Lung (tissue), 12 donors: ENCODE data around the gene MGAT3. TPM values are rescaled to one million over a fixed set of nuclear protein-coding genes. Genes with fewer than 3 reads are reported as not detected.

Experiments
- ATAC-seq: fragments of 200-7000 bp; cut with Tn5 transposase; one replicate; pipeline ENCODE4 v1.9.1; 2020; ENCODE audit warnings: moderate number of reproducible peaks; ENCODE audit not compliant: insufficient read depth, low FRiP score
- DNase-seq, 3 donors: peaks; one replicate each; pipeline ENCODE4 v3.0.0-alpha.2; 2013 to 2017
- H3K27ac ChIP-seq, 2 donors: one replicate each; pipeline ENCODE4 v1.5.1; 2013; ENCODE audit warnings: mild to moderate bottlenecking in 2 of 2, moderate library complexity in 2 of 2, control low read depth in 1 of 2, inconsistent platforms in 1 of 2, low read depth in 1 of 2, low read length in 1 of 2
- H3K27me3 ChIP-seq, 3 donors: one replicate each; pipeline ENCODE4 v1.5.1; 2013; ENCODE audit warnings: low read length in 2 of 3; ENCODE audit not compliant: control insufficient read depth in 3 of 3, insufficient read depth in 3 of 3
- H3K36me3 ChIP-seq, 4 donors: one replicate each; pipeline ENCODE4 v1.5.1; 2013; ENCODE audit warnings: low read length in 4 of 4, mild to moderate bottlenecking in 1 of 4, moderate library complexity in 1 of 4; ENCODE audit not compliant: control insufficient read depth in 4 of 4, insufficient read depth in 4 of 4
- H3K4me1 ChIP-seq, 5 donors: one replicate each; pipeline ENCODE4 v1.5.1; 2013; ENCODE audit warnings: low read length in 5 of 5, mild to moderate bottlenecking in 2 of 5, moderate library complexity in 1 of 5; ENCODE audit not compliant: control insufficient read depth in 5 of 5, insufficient read depth in 5 of 5
- H3K4me3 ChIP-seq: one replicate; pipeline ENCODE4 v1.5.1; 2013; ENCODE audit warnings: mild to moderate bottlenecking, control low read depth, moderate library complexity
- H3K9ac ChIP-seq, 2 donors: one replicate each; pipeline ENCODE4 v1.5.1; 2013; ENCODE audit warnings: low read length in 2 of 2, control low read depth in 1 of 2; ENCODE audit not compliant: insufficient read depth in 1 of 2
- H3K9me3 ChIP-seq, 4 donors: one replicate each; pipeline ENCODE4 v1.5.1; 2013; ENCODE audit warnings: low read length in 3 of 4, mild to moderate bottlenecking in 1 of 4, moderate library complexity in 1 of 4; ENCODE audit not compliant: control insufficient read depth in 4 of 4, insufficient read depth in 3 of 4
- CTCF ChIP-seq: IDR thresholded peaks from 2 replicates; pipeline ENCODE4 v1.5.1; 2012; ENCODE audit warnings: mild to moderate bottlenecking; ENCODE audit errors: control extremely low read depth, extremely low read depth
- WGBS, 2 donors: extraction: QIAGEN DNeasy Blood & Tissue Kit; methylation state at CpG; one replicate each; pipeline ENCODE4 v1.1.7; 2013; 5-methylcytosine and 5-hydroxymethylcytosine counted together
- polyA plus RNA-seq, 2 donors: library from polyadenylated mRNA; stranded (reverse); fragments of 200-250 nt; gene quantifications; one replicate each; pipeline ENCODE4 v1.2.1, GENCODE V29; 2013
- total RNA-seq, 2 donors: library from RNA; depleted of rRNA in 1 of 2; stranded (reverse); fragments of >200 nt in 1 of 2; gene quantifications; one replicate each; pipeline ENCODE4 v1.2.1, GENCODE V29; 2014 to 2021
- donor health status: control.
- donor health status: control.
- donor health status: Bipolar disorder and iron deficiency.
- donor health status: healthy.
- donor health status: DM: yes; HTN: yes; CAD: no.

The MGAT3 gene
- total and polyA plus RNA-seq, 4 donors, result 5.6 to 19.4 (median 5.9) TPM

GRCh38 chr22:39478441-39478850, 21.6 kb downstream of the MGAT3 start:
- H3K27me3 ChIP-seq, result no peaks in the 10 kb centered on the region
- no peak overlapping the region for H3K4me3 ChIP-seq
- 65 to 77% methylated on average over 9 of the region's 9 CpGs for WGBS, 2 donors
- no peak overlapping the region for H3K9ac ChIP-seq
- DNase-seq (no peak), ATAC-seq (no peak)
- peaks cover 0 to 5% (median 0%) of the 10 kb centered on the region in 4 donors for H3K36me3 ChIP-seq
- H3K9me3 ChIP-seq, result no peaks in the 10 kb centered on the region
- TF ChIP-seq CTCF, result no peak
- H3K4me1 ChIP-seq, result peaks cover 0 to 25% (median 0%) of the 10 kb centered on the region in 5 donors
- no peak overlapping the region for H3K27ac ChIP-seq

GRCh38 chr22:39479254-39479653, 22.4 kb downstream of the MGAT3 start:
- Histone ChIP-seq H3K4me1 (peaks cover 0 to 19% (median 0%) of the 10 kb centered on the region in 5 donors), H3K27ac (no peak overlapping the region), H3K9ac (no peak overlapping the region), H3K9me3 (no peaks in the 10 kb centered on the region), H3K36me3 (peaks cover 0 to 5% (median 0%) of the 10 kb centered on the region in 4 donors), H3K27me3 (no peaks in the 10 kb centered on the region), H3K4me3 (no peak overlapping the region)
- DNase-seq, result no peak
- TF ChIP-seq CTCF, result no peak
- 81 to 90% methylated on average over 3 of the region's 3 CpGs for WGBS, 2 donors
- ATAC-seq, result no peak

- Histone ChIP-seq H3K4me3 (no peak overlapping the region), H3K9ac (no peak overlapping the region), H3K27ac (no peak overlapping the region), H3K36me3 (peaks cover 0 to 5% (median 0%) of the 10 kb centered on the region in 4 donors), H3K4me1 (peaks cover 0 to 6% (median 0%) of the 10 kb centered on the region in 5 donors), H3K9me3 (no peaks in the 10 kb centered on the region), H3K27me3 (no peaks in the 10 kb centered on the region)
- ATAC-seq (no peak), DNase-seq (no peak)
- TF ChIP-seq CTCF, result no peak
- 75 to 94% methylated on average over 1 of the region's 1 CpG for WGBS, 2 donors
Observed at GRCh38 chr22:39480557-39480956, 23.7 kb downstream of the MGAT3 start.

- H3K4me3 ChIP-seq, result no peak overlapping the region
- no peak for TF ChIP-seq CTCF
- peaks cover 0 to 5% (median 0%) of the 10 kb centered on the region in 4 donors for H3K36me3 ChIP-seq
- H3K4me1 ChIP-seq, result peaks cover 0 to under 1% (median 0%) of the 10 kb centered on the region in 5 donors
- no peak overlapping the region for H3K27ac ChIP-seq
- DNase-seq (no peak), ATAC-seq (no peak)
- WGBS, 2 donors, result 94 to 95% methylated on average over 16 of the region's 16 CpGs
- H3K9me3 ChIP-seq, result no peaks in the 10 kb centered on the region
- no peaks in the 10 kb centered on the region for H3K27me3 ChIP-seq
- no peak overlapping the region for H3K9ac ChIP-seq
Observed at GRCh38 chr22:39481054-39481453, 24.2 kb downstream of the MGAT3 start.
